PFSK-1 (cell line): ENCODE data around the gene COL9A1.

Experiments used
- FOXP2 ChIP-seq: optimal IDR thresholded peaks from 2 replicates; pipeline ENCODE3; 2011; ENCODE audit warnings: borderline replicate concordance, control low read depth, inconsistent platforms; ENCODE audit not compliant: insufficient read depth; ENCODE audit errors: extremely low read length, extremely low read depth
- POLR2AphosphoS5 ChIP-seq: IDR thresholded peaks from 2 replicates; pipeline ENCODE4 v1.6.1; 2012; ENCODE audit warnings: low read depth, mild to moderate bottlenecking, control low read depth, low read length, moderate library complexity
- SIN3A ChIP-seq: IDR thresholded peaks from 2 replicates; pipeline ENCODE4 v1.6.1; 2012; ENCODE audit warnings: mild to moderate bottlenecking, low read length, moderate library complexity, borderline replicate concordance; ENCODE audit not compliant: insufficient read depth
- TAF1 ChIP-seq: IDR thresholded peaks from 2 replicates; pipeline ENCODE4 v1.6.1; 2012; ENCODE audit warnings: low read length, control low read depth, borderline replicate concordance; ENCODE audit not compliant: insufficient read depth
- TF ChIP-seq, protein P1 (sequence below), 2 experiments: IDR thresholded peaks; 2 replicates each; pipeline versions ENCODE4 v1.6.1 to v1.8.0; 2011 to 2012; ENCODE audit warnings: low read depth in 2 of 2, low read length in 2 of 2, control low read depth in 1 of 2, inconsistent platforms in 1 of 2, mild to moderate bottlenecking in 1 of 2, moderate library complexity in 1 of 2; ENCODE audit not compliant: insufficient read depth in 1 of 2

The COL9A1 gene

GRCh38 chr6:70337743-70338105 is 34.8 kb upstream of the COL9A1 start:
- TF ChIP-seq FOXP2 (no peak), SIN3A (no peak), POLR2AphosphoS5 (no peak), TAF1 (no peak)
- TF ChIP-seq, protein P1, sequence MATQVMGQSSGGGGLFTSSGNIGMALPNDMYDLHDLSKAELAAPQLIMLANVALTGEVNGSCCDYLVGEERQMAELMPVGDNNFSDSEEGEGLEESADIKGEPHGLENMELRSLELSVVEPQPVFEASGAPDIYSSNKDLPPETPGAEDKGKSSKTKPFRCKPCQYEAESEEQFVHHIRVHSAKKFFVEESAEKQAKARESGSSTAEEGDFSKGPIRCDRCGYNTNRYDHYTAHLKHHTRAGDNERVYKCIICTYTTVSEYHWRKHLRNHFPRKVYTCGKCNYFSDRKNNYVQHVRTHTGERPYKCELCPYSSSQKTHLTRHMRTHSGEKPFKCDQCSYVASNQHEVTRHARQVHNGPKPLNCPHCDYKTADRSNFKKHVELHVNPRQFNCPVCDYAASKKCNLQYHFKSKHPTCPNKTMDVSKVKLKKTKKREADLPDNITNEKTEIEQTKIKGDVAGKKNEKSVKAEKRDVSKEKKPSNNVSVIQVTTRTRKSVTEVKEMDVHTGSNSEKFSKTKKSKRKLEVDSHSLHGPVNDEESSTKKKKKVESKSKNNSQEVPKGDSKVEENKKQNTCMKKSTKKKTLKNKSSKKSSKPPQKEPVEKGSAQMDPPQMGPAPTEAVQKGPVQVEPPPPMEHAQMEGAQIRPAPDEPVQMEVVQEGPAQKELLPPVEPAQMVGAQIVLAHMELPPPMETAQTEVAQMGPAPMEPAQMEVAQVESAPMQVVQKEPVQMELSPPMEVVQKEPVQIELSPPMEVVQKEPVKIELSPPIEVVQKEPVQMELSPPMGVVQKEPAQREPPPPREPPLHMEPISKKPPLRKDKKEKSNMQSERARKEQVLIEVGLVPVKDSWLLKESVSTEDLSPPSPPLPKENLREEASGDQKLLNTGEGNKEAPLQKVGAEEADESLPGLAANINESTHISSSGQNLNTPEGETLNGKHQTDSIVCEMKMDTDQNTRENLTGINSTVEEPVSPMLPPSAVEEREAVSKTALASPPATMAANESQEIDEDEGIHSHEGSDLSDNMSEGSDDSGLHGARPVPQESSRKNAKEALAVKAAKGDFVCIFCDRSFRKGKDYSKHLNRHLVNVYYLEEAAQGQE (IDR thresholded peaks at IDR 0.05; ENCODE audit: insufficient read depth in 1 of 2, low read depth in 2 of 2, low read length in 2 of 2), result no peak

DNA sequence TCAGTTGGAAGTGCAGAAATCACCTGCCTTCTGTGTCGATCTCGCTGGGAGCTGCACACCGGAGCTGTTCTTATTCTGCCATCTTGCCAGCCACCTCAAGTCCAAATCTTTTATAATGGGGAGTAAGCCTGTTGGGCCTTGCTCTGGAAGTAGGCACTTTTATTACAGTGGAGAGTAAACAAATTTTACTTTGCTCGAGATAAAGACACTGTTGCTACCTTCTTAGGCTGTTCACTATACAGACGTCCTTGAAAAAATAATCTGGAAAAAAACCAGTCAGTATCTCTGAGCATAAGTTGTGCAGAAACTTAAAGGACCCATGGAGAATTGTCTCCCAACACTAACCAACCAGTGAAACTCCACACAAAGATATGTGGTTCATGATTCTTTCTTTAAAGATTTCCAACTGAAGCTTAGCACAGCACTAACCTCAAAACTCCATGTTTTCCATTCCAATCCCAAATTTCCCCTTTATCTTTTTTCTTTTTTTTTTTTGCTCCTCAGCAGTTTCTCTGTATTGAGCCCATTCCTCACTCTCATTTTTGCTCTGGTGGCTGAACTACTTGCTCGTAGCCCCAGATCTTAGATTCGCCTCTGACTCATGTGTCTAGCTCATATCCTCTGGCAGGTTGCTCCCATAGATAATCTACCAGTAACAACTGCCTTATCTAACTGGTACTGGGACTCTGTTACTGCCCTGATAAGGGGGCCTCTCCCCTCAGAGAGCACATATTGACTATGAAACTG is 34.3 kb upstream of the COL9A1 start:
- TF ChIP-seq SIN3A (no peak), POLR2AphosphoS5 (no peak), FOXP2 (no peak)
- TF ChIP-seq, protein P1 (IDR thresholded peaks at IDR 0.05; ENCODE audit: insufficient read depth in 1 of 2, low read depth in 2 of 2, low read length in 2 of 2), result no peak

DNA sequence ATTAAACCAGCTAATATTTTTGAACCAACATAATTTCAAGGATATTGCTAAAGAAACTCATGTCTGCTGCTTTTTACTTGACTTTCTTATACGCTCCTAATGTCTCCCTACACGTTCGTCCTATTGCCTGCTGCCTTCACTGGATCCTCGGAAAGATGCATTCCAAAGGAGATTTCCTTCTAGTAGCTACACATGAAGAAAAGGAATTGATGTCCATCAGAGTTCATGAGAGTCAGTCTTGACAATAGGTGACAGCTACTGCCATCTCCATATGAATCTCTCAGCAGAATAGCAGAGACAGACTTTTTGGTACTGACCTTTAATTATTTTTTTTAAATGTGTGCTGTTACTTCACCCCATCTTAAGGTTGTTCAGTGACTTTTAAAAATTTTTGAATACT is 24.2 kb upstream of the COL9A1 start:
- TF ChIP-seq, protein P1 (IDR thresholded peaks at IDR 0.05; ENCODE audit: insufficient read depth in 1 of 2, low read depth in 2 of 2, low read length in 2 of 2), result no peak
- TF ChIP-seq FOXP2 (no peak), SIN3A (no peak), TAF1 (no peak), POLR2AphosphoS5 (no peak)

DNA sequence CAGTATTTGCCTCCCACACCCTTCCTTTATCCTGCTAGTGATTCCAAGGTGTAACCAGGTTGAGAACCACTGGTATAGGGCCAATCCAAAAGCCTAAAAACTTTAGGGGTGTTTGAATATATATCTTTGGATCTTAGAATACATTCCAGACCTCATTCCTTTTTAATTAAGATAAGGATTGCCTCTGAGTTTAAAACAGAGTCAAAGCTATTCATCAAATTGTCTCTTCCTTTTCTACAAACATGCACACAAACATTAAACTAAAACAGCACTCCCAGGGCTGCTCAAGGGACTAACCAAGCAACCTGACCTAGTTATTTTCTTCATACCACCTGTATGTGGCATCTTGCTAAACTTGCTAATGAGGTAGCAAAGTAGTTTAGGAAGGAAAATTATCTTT is 22.1 kb upstream of the COL9A1 start:
- TF ChIP-seq TAF1 (no peak), POLR2AphosphoS5 (no peak), SIN3A (no peak), FOXP2 (no peak)
- TF ChIP-seq, protein P1 (IDR thresholded peaks at IDR 0.05; ENCODE audit: insufficient read depth in 1 of 2, low read depth in 2 of 2, low read length in 2 of 2), result no peak
